ENCODE results near the gene KCNC4. TPM values are rescaled to one million over a fixed set of nuclear protein-coding genes. Genes with fewer than 3 reads are reported as not detected.

KCNC4 gene
- total and polyA plus RNA-seq, 2 donors (not counting 1 experiment from before 2014, with no cell fraction given) = 0.66 to 0.76 TPM

DNA sequence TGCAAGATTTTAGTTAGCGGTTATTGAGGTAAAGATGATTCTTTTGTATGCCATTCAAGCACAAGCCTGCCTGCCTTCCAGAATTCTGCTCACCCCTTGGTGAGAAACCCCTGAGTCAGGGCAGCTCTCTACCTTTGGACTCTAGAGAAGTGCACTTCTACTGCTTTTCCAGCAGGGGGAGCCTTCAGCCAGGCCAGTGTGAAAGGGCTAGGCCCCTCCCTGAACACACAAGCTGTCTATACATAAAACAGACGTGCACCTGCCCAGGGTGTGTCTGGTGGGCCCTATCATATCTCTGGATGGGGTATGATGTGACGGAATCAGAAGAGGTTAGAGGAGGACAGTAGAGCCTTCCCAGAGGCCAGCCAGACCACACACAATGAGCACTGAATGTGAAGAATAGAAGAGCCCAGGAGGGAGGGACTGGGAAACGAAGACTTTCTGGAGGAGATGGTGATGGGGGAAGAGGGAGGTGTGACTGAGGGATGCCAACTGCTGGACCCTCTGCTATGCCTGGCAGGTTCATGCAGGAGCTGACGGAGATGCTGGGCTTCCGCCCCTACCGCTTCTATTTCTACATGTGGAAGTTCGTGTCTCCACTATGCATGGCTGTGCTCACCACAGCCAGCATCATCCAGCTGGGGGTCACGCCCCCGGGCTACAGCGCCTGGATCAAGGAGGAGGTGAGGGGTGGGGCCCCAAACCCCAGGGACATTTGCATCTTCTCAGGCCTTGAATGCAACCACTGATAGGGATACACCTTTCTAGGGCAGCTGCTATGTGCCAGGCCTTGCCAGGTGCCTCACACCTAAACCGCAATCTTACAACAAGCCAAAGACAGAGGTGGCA lies 13.0 kb upstream of the KCNC4 start:
- Histone ChIP-seq H3K27ac (ENCODE audit: insufficient read depth, low read length) (no peak overlapping the region), H2AFZ (ENCODE audit: low read length) (no peak overlapping the region), H3K36me3 (ENCODE audit: control insufficient read depth, insufficient read depth, low read length) (no peaks in the 10 kb centered on the region), H3K4me3 (replicated peaks in 1 of 4; ENCODE audit: control extremely low read depth in 1 of 4, insufficient read depth in 1 of 4, low read depth in 3 of 4, low read length in 4 of 4) (no peak overlapping the region), H3K9ac (ENCODE audit: insufficient read depth, low read length) (no peak overlapping the region), H3K27me3 (ENCODE audit: control insufficient read depth, insufficient read depth, low read length) (peaks cover 4% of the 10 kb centered on the region), H3K79me2 (ENCODE audit: control insufficient read depth, insufficient read depth, low read length) (no peaks in the 10 kb centered on the region), H4K20me1 (ENCODE audit: control insufficient read depth, extremely low read depth, insufficient read depth, low read length) (no peaks in the 10 kb centered on the region), H3K9me3 (ENCODE audit: control insufficient read depth, insufficient read depth, low read depth, low read length) (no peaks in the 10 kb centered on the region), H3K4me2 (ENCODE audit: extremely low read depth, insufficient read depth, low read length) (no peak overlapping the region), H3K4me1 (ENCODE audit: control insufficient read depth, extremely low read depth, insufficient read depth, low read length) (no peaks in the 10 kb centered on the region)
- TF ChIP-seq, protein P1, sequence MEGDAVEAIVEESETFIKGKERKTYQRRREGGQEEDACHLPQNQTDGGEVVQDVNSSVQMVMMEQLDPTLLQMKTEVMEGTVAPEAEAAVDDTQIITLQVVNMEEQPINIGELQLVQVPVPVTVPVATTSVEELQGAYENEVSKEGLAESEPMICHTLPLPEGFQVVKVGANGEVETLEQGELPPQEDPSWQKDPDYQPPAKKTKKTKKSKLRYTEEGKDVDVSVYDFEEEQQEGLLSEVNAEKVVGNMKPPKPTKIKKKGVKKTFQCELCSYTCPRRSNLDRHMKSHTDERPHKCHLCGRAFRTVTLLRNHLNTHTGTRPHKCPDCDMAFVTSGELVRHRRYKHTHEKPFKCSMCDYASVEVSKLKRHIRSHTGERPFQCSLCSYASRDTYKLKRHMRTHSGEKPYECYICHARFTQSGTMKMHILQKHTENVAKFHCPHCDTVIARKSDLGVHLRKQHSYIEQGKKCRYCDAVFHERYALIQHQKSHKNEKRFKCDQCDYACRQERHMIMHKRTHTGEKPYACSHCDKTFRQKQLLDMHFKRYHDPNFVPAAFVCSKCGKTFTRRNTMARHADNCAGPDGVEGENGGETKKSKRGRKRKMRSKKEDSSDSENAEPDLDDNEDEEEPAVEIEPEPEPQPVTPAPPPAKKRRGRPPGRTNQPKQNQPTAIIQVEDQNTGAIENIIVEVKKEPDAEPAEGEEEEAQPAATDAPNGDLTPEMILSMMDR (conservative IDR thresholded peaks at IDR 0.05 in 1 of 2, IDR thresholded peaks at IDR 0.05 in 1 of 2; ENCODE audit: low read depth in 1 of 2, low read length in 2 of 2) = peak; percentile 94 to 98
- TF ChIP-seq EZH2 (IDR thresholded peaks at IDR 0.05; ENCODE audit: low read length, missing control alignments) = no peak
- peak in 1 of 2 donors; percentile 51 for DNase-seq (ENCODE audit: low read depth in 2 of 2)

DNA sequence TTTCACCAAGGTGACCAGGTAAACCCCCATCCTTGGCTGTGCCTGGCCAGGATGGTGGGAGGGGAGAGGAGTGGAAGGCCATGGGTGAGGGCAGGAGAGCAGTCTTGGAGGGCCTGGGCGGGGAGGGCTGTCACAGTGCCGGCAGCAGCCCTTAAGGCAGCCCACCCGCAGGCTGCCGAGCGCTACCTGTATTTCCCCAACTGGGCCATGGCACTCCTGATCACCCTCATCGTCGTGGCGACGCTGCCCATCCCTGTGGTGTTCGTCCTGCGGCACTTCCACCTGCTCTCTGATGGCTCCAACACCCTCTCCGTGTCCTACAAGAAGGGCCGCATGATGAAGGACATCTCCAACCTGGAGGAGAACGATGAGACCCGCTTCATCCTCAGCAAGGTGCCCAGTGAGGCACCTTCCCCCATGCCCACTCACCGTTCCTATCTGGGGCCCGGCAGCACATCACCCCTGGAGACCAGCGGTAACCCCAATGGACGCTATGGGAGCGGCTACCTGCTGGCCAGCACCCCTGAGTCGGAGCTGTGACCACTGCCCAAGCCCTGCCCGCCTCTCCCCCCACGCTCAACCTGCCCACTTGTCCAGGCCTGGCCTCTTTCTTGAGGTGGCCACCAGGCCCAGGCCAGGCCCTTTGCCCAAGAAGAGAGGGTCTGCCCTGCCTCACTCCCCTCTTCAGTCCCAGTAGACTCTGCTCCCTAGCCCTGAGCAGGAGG lies 12.0 kb upstream of the KCNC4 start:
- no peak overlapping the region for H3K9ac ChIP-seq (ENCODE audit: insufficient read depth, low read length)
- no peak for DNase-seq (ENCODE audit: low read depth in 2 of 2)
- no peaks in the 10 kb centered on the region for H4K20me1 ChIP-seq (ENCODE audit: control insufficient read depth, extremely low read depth, insufficient read depth, low read length)
- H3K27ac ChIP-seq (ENCODE audit: insufficient read depth, low read length) = no peak overlapping the region
- H2AFZ ChIP-seq (ENCODE audit: low read length) = no peak overlapping the region
- no peaks in the 10 kb centered on the region for H3K36me3 ChIP-seq (ENCODE audit: control insufficient read depth, insufficient read depth, low read length)
- no peaks in the 10 kb centered on the region for H3K79me2 ChIP-seq (ENCODE audit: control insufficient read depth, insufficient read depth, low read length)
- no peaks in the 10 kb centered on the region for H3K9me3 ChIP-seq (ENCODE audit: control insufficient read depth, insufficient read depth, low read depth, low read length)
- no peak overlapping the region for H3K4me2 ChIP-seq (ENCODE audit: extremely low read depth, insufficient read depth, low read length)
- TF ChIP-seq, protein P1 (conservative IDR thresholded peaks at IDR 0.05 in 1 of 2, IDR thresholded peaks at IDR 0.05 in 1 of 2; ENCODE audit: low read depth in 1 of 2, low read length in 2 of 2) = no peak
- no peak for TF ChIP-seq EZH2 (IDR thresholded peaks at IDR 0.05; ENCODE audit: low read length, missing control alignments)
- no peaks in the 10 kb centered on the region for H3K4me1 ChIP-seq (ENCODE audit: control insufficient read depth, extremely low read depth, insufficient read depth, low read length)
- H3K4me3 ChIP-seq (replicated peaks in 1 of 4; ENCODE audit: control extremely low read depth in 1 of 4, insufficient read depth in 1 of 4, low read depth in 3 of 4, low read length in 4 of 4) = no peak overlapping the region
- peaks cover 4% of the 10 kb centered on the region for H3K27me3 ChIP-seq (ENCODE audit: control insufficient read depth, insufficient read depth, low read length)

DNA sequence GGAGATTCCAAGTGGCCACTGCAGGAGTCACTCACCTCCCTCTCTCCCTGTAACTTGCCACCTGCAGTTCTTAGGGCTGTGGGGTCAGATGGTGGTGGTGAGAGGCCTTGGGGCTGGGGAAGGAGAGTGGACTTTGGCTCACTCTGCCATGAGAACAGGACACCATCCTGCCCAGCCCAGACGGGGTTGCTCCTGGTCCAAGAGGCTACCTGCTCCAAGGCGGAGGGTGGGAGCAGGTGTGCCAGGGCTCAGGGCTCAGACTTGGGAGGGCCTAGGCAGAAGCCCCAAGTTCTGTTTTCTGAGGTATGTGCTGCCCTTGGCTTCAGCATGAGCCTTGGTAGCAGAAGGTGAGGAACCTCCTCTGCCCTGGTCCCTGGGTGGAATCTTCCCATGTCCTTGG lies 11.4 kb upstream of the KCNC4 start:
- H3K4me3 ChIP-seq (replicated peaks in 1 of 4; ENCODE audit: control extremely low read depth in 1 of 4, insufficient read depth in 1 of 4, low read depth in 3 of 4, low read length in 4 of 4) = no peak overlapping the region
- DNase-seq (ENCODE audit: low read depth in 2 of 2) = no peak
- H4K20me1 ChIP-seq (ENCODE audit: control insufficient read depth, extremely low read depth, insufficient read depth, low read length) = no peaks in the 10 kb centered on the region
- H3K4me2 ChIP-seq (ENCODE audit: extremely low read depth, insufficient read depth, low read length) = no peak overlapping the region
- no peak overlapping the region for H3K27ac ChIP-seq (ENCODE audit: insufficient read depth, low read length)
- H3K9ac ChIP-seq (ENCODE audit: insufficient read depth, low read length) = no peak overlapping the region
- H3K4me1 ChIP-seq (ENCODE audit: control insufficient read depth, extremely low read depth, insufficient read depth, low read length) = peaks cover 2% of the 10 kb centered on the region
- TF ChIP-seq EZH2 (IDR thresholded peaks at IDR 0.05; ENCODE audit: low read length, missing control alignments) = no peak
- TF ChIP-seq, protein P1 (conservative IDR thresholded peaks at IDR 0.05 in 1 of 2, IDR thresholded peaks at IDR 0.05 in 1 of 2; ENCODE audit: low read depth in 1 of 2, low read length in 2 of 2) = no peak
- no peaks in the 10 kb centered on the region for H3K36me3 ChIP-seq (ENCODE audit: control insufficient read depth, insufficient read depth, low read length)
- H3K27me3 ChIP-seq (ENCODE audit: control insufficient read depth, insufficient read depth, low read length) = peaks cover 1% of the 10 kb centered on the region
- no peaks in the 10 kb centered on the region for H3K9me3 ChIP-seq (ENCODE audit: control insufficient read depth, insufficient read depth, low read depth, low read length)
- H2AFZ ChIP-seq (ENCODE audit: low read length) = no peak overlapping the region
- H3K79me2 ChIP-seq (ENCODE audit: control insufficient read depth, insufficient read depth, low read length) = no peaks in the 10 kb centered on the region
